ENCODE results near the gene PHC2.

The PHC2 gene

DNA sequence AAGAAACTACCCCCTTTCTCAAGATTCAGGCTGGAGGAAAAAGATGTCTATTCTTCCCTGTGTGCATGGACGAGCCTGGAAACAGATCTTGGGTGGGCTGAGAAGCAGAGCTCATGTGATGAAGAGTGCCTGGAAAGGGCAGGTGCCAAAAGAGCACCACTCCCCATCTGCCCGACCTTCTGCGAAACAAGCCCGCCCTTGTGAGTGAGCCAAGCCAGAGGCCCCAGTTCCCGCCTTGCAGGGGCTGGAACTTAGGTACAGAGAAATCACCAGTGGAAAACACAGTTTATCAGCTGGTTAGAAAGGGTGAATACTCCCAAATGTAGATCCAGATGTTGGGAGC, 83.3 kb downstream of the PHC2 start:
- peaks cover 2% of the 10 kb centered on the region; the same call in 1 of the 2 replicates for H4K20me1 ChIP-seq (ENCODE audit: insufficient read depth, low read length)
- no peak overlapping the region for H2AFZ ChIP-seq (ENCODE audit: low read length)
- H3K36me3 ChIP-seq (ENCODE audit: insufficient read depth, low read length), result no peaks in the 10 kb centered on the region
- no peaks in the 10 kb centered on the region for H3K9me2 ChIP-seq (ENCODE audit: low read depth, low read length)
- H3K4me3 ChIP-seq (ENCODE audit: low read depth, low read length, poor library complexity, severe bottlenecking), result no peak overlapping the region
- no peak overlapping the region for H3K27ac ChIP-seq (ENCODE audit: low read depth, low read length, poor library complexity, severe bottlenecking)
- no peaks in the 10 kb centered on the region for H3K79me2 ChIP-seq (ENCODE audit: insufficient read depth, low read length)
- TF ChIP-seq, protein P1, sequence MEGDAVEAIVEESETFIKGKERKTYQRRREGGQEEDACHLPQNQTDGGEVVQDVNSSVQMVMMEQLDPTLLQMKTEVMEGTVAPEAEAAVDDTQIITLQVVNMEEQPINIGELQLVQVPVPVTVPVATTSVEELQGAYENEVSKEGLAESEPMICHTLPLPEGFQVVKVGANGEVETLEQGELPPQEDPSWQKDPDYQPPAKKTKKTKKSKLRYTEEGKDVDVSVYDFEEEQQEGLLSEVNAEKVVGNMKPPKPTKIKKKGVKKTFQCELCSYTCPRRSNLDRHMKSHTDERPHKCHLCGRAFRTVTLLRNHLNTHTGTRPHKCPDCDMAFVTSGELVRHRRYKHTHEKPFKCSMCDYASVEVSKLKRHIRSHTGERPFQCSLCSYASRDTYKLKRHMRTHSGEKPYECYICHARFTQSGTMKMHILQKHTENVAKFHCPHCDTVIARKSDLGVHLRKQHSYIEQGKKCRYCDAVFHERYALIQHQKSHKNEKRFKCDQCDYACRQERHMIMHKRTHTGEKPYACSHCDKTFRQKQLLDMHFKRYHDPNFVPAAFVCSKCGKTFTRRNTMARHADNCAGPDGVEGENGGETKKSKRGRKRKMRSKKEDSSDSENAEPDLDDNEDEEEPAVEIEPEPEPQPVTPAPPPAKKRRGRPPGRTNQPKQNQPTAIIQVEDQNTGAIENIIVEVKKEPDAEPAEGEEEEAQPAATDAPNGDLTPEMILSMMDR (IDR thresholded peaks at IDR 0.05; ENCODE audit: low read length), result no peak
- TF ChIP-seq EZH2 (IDR thresholded peaks at IDR 0.05; ENCODE audit: borderline replicate concordance, low read length), result no peak
- H3K4me1 ChIP-seq (ENCODE audit: insufficient read depth, low read length, severe bottlenecking), result peaks cover 18% of the 10 kb centered on the region
- H3K9ac ChIP-seq (ENCODE audit: low read length), result no peak overlapping the region
- no peaks in the 10 kb centered on the region for H3F3A ChIP-seq (ENCODE audit: insufficient read depth, low read length)
- no peak overlapping the region for H3K4me2 ChIP-seq (ENCODE audit: low read length)
- no peaks in the 10 kb centered on the region for H3K9me3 ChIP-seq (ENCODE audit: low read length)
- H3K27me3 ChIP-seq (ENCODE audit: insufficient read depth, low read length), result no peaks in the 10 kb centered on the region; the same call in 1 of the 2 replicates

DNA sequence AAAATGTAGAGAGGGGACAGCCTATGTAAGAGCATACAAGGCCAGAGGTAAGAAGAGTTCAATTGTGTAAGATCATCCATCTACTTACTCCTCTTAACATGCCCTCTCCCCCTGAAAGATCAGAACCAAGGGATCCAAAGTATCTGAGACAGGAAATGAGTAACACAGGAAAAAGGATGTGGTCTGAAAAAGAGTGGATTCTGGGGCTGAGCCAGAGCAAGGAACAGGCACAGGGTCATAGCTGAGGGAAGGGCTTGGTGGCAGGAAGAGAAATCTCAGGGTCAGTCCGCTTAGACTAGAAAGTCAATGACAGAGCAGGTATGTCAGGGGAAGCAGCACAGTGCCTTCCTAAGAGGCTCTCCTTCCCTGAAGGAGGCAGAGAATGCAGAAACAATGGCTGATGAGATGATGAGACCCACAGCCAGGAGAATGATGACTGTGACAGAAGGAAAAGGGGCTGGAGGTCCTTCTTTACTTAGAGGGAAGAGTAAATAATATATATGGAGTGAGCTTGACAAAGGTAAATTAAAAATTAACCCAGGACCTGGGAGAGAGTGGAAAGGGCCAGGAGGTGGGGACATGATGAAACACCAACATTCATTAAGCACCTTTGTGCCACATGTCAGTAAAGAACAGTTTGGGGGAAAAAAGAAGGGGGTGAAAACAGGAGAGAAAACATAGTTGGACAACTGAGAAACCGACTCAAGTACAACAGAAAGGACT, 83.8 kb downstream of the PHC2 start:
- Histone ChIP-seq H3K9ac (ENCODE audit: low read length) (no peak overlapping the region), H3K9me2 (ENCODE audit: low read depth, low read length) (no peaks in the 10 kb centered on the region), H3K79me2 (ENCODE audit: insufficient read depth, low read length) (no peaks in the 10 kb centered on the region), H3K4me1 (ENCODE audit: insufficient read depth, low read length, severe bottlenecking) (peaks cover 18% of the 10 kb centered on the region), H3K4me2 (ENCODE audit: low read length) (no peak overlapping the region), H3F3A (ENCODE audit: insufficient read depth, low read length) (no peaks in the 10 kb centered on the region), H3K4me3 (ENCODE audit: low read depth, low read length, poor library complexity, severe bottlenecking) (no peak overlapping the region), H3K36me3 (ENCODE audit: insufficient read depth, low read length) (no peaks in the 10 kb centered on the region), H4K20me1 (ENCODE audit: insufficient read depth, low read length) (peaks cover 2% of the 10 kb centered on the region; the same call in 1 of the 2 replicates), H3K9me3 (ENCODE audit: low read length) (no peaks in the 10 kb centered on the region), H3K27me3 (ENCODE audit: insufficient read depth, low read length) (no peaks in the 10 kb centered on the region; the same call in 1 of the 2 replicates), H2AFZ (ENCODE audit: low read length) (no peak overlapping the region), H3K27ac (ENCODE audit: low read depth, low read length, poor library complexity, severe bottlenecking) (no peak overlapping the region)
- no peak for TF ChIP-seq EZH2 (IDR thresholded peaks at IDR 0.05; ENCODE audit: borderline replicate concordance, low read length)
- TF ChIP-seq, protein P1 (IDR thresholded peaks at IDR 0.05; ENCODE audit: low read length), result no peak

DNA sequence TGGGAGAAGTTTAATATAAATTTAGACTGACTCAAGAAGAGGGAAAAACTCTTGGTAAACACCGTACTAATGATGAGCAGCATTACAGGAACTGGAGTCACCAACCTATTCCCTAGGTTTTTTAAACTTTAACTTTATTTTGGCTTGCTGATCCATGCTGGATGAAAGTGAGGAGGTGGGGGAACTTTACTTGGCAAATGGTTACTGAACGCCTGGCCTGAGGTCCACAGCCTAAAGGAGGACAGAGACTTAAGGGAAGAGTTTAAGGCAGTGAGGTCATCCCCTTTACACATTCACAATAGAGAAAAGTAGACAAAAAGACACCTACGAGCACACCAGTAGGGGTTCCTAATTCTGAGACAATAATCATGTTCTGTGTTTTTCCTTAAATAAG, 84.4 kb downstream of the PHC2 start:
- no peak overlapping the region for H2AFZ ChIP-seq (ENCODE audit: low read length)
- no peaks in the 10 kb centered on the region for H3K36me3 ChIP-seq (ENCODE audit: insufficient read depth, low read length)
- H3K27me3 ChIP-seq (ENCODE audit: insufficient read depth, low read length), result no peaks in the 10 kb centered on the region; the same call in 1 of the 2 replicates
- H3K4me3 ChIP-seq (ENCODE audit: low read depth, low read length, poor library complexity, severe bottlenecking), result no peak overlapping the region
- TF ChIP-seq, protein P1 (IDR thresholded peaks at IDR 0.05; ENCODE audit: low read length), result no peak
- TF ChIP-seq EZH2 (IDR thresholded peaks at IDR 0.05; ENCODE audit: borderline replicate concordance, low read length), result no peak
- H3K9me2 ChIP-seq (ENCODE audit: low read depth, low read length), result no peaks in the 10 kb centered on the region
- H3K9me3 ChIP-seq (ENCODE audit: low read length), result no peaks in the 10 kb centered on the region
- H3K4me2 ChIP-seq (ENCODE audit: low read length), result no peak overlapping the region
- peaks cover 18% of the 10 kb centered on the region for H3K4me1 ChIP-seq (ENCODE audit: insufficient read depth, low read length, severe bottlenecking)
- no peak overlapping the region for H3K27ac ChIP-seq (ENCODE audit: low read depth, low read length, poor library complexity, severe bottlenecking)
- H3F3A ChIP-seq (ENCODE audit: insufficient read depth, low read length), result no peaks in the 10 kb centered on the region
- H3K9ac ChIP-seq (ENCODE audit: low read length), result no peak overlapping the region
- no peaks in the 10 kb centered on the region for H3K79me2 ChIP-seq (ENCODE audit: insufficient read depth, low read length)
- peaks cover 2% of the 10 kb centered on the region; the same call in 1 of the 2 replicates for H4K20me1 ChIP-seq (ENCODE audit: insufficient read depth, low read length)
